Dedifferentiated amniotic fluid mesenchymal stem cell (primary cell): ENCODE measurements around the gene KMO.

Experiments used
- DNase-seq: peaks from one replicate; pipeline ENCODE4 v3.0.0-alpha.2; 2016; ENCODE audit errors: extremely low spot score

The KMO gene

DNA sequence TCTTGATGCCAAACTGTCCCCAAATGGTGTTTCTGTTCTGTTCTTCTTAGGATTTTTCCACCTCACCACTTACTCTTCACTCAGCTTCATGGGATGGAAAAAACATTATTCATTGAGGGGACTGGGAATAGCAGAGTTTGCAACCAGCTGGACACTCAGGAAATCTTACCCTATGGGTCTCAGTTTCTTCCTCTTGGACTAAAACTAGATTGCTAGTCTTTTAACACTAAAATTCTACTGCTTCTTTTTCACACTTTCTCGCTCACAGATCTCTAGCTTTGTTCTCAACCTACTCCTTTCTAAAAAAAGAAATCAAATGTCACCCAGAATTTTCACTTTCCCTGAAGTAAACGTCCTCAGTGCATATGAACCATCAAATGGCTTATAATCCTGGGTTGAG, 4.8 kb downstream of the KMO start:
- DNase-seq, result no peak

DNA sequence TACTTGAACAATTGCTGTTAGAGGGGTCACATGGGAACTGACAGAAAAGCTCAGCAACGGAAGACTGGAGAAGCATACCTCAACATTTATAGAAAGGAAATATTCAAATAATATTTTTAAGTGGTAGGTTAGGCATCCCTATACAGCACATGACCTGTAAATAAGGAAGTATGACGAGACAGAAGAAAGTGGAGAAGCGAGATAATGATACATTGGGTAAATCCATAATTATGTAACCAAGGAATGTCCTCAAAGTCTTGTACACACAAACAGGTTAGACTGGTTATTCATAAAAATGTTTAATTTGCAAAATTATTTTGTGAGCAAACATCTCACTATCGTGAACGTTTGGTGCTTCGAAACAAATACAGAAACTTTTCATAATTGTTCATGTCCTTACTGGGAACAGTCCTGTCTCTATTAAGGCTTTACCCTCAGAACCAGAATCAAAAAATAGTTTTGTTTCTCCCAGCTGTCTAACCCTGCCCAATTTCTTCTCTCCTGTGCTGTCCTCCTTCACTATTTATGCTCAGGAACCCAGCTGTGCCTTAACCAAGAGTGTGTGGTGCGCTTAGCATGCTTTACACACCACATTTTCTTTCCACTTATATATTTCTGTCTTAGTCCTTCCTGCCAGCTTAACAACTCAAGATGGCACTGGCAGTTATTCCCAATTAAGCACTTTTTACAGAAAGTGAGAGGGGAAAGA, 10.2 kb downstream of the KMO start:
- DNase-seq, result no peak

- DNase-seq, result no peak
These were observed 15.8 kb downstream of the KMO start for GRCh38 chr1:241548008-241548407.

DNA sequence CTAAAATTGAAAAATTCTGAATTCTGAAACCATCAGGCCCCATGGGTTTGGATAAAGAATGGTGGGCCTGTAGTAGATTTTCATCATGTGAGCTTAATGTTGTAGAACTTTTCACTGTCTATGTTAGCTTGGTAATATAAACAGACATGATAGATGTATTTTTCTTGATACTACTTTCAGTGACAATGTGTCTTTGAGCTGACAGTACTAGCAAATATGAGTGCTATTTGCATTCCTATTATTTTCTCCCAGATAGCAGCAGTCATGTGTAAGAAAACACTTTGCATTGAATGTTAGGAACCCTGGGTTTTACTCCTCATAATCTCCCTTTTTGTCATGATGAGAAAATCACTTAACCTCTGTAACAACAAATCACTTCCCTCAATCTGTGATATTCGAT, 18.1 kb downstream of the KMO start:
- DNase-seq, result no peak

GRCh38 chr1:241551759-241552638, 19.8 kb downstream of the KMO start:
- DNase-seq, result no peak

DNA sequence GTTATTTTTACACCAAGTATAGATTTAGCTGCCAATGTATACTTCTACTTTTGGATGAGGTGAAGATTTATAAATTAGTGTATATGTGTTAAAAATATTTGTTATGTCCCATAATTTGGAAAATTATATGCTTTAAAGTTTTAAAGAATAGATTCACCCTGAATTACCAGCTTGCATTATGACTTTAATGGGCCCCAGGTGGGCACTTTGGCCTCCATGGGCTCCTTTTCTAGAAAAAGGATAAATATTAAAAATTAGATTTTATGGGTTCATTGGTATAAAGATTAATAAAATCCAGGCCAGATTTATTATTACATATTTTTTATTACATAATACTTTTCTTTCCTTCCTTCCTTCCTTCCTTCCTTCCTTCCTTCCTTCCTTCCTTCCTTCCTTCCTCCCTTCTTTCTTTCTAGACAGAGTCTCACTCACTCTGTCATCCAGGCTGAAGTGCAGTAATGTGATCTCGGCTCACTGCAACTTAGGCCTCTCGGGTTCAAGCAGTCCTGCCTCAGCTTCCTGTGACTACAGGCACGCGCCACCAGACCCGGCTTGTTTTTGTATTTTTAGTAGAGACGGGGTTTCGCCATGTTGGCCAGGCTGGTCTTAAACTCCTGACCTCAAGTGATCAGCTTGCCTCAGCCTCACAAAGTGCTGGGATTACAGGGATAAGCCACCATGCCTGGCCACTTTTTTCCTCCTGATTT, 21.9 kb downstream of the KMO start:
- no peak for DNase-seq

GRCh38 chr1:241555526-241555925, 23.3 kb downstream of the KMO start:
- no peak for DNase-seq

GRCh38 chr1:241557031-241557430, 24.9 kb downstream of the KMO start:
- DNase-seq, result no peak

- DNase-seq, result no peak
These were observed 25.5 kb downstream of the KMO start for GRCh38 chr1:241557551-241558193.

- no peak for DNase-seq
These were observed 28.1 kb downstream of the KMO start for GRCh38 chr1:241560146-241560848.

DNA sequence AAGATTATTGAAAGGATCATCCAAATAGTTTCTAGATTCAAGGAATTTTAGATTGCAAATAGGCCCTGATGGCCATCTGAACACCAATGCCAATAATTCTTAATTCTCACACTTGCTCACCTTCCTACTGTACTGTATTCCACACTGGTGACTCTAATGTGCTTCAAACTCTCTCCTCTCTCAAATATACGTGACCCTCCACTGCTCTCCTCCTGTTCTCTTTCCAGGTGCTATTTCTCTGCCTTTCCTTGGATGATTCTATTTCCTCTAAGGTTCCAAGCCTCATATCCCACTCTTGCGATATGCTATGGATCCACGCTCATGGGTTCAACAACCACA, 28.6 kb downstream of the KMO start:
- DNase-seq, result no peak

- DNase-seq, result no peak
These were observed 37.7 kb downstream of the KMO start for GRCh38 chr1:241569848-241570247.

GRCh38 chr1:241574154-241574553, 42.0 kb downstream of the KMO start:
- no peak for DNase-seq

- no peak for DNase-seq
These were observed 47.3 kb downstream of the KMO start for GRCh38 chr1:241579434-241579833.

DNA sequence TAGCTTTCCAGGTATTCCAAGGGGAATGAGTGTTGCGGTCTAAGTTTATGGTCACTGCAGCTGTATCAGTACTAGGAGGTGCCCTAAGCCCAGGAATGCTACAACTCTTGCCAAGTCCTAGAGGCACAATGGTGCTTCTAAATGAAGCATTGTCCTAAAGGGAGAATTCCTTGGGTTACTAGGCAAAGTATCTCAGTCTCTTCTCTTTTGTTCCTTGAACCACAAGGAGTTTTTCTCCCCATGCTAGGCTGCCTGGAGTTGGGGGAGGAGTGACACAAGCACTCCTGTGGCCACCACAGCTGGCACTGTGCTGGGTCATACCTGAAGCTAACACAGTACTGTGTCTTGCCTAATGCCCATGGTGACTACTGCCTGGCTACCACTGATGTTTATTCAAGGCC, 50.7 kb downstream of the KMO start:
- DNase-seq, result no peak

DNA sequence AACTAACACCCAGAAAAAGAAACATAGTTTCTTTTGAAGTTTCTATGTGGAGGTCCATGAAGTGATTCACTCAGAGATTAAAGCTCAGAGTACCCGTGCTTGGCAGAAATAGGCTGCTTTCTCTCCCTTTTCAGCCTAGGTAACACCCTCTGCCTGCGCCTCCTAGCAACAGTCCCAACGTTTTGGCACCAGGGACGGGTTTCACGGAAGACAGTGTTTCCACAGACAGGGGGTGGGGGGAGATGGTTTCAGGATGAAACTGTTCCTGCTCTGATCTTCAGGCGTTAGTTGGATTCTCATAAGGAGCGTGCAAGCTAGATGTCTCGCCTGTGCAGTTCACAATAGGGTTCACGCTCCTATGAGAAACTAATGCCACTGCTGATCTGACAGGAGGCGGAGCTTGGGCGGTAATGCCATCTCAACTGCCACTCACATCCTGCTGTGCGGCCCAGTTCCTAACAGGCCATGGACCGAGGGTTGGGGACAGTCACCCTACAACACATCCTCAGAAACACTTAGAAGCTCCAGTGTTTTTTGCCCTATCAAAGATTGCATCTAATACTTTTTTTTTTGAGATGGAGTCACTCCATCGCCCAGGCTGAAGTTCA, 54.8 kb downstream of the KMO start:
- DNase-seq, result no peak

DNA sequence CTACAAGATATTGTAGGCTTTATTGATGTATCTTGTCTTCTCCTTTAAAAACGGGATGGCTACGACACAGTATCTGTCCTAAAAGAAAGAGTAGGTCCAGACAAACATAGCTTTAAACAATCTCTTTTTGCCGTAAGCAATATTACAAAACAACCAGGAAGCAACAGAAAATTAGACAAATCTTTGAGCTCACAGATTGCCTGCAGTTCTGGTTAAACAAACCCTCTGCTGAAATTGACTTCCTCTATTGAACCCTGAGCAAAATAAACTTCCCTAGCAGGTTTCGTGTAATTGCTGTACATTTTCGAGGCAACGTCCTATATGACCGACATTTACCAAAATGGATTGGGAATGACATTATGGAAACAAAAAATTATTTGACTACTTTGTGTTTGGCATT, 57.3 kb downstream of the KMO start:
- no peak for DNase-seq

DNA sequence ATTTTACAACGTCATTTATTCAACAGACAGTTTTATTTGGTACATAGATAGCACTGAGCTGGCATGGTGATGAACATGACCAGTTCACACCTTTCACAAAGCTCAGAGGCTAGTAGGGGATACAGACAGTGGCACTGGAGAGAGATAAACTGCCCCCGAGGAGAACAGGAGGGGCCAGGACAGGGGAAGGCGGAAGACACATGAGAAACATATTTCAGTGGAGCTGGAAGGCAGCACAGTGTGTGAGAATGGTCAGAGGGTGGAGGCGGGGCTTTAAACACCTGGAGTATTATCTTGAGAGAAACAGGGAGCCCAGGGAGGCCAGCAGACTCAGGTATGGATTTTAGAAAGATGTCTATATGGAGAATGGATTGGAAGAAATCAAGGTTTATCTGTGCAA, 58.5 kb downstream of the KMO start:
- DNase-seq, result no peak

- DNase-seq, result peak; percentile 72
These were observed 59.1 kb downstream of the KMO start for GRCh38 chr1:241591317-241591716.

DNA sequence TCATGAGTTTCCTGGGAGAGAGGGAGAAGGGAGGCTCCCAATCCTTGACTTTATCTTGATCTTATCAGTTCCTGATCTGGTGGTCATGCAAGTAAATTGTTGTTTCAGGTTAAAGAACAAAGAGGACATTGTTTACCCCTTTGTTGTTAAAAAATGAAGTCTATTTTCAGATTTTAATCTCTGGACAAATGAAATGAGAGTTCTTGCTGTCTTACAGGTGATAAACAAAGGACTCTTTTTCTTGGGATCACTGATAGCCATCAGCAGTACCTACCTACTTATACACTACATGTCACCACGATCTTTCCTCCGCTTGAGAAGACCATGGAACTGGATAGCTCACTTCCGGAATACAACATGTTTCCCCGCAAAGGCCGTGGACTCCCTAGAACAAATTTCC, 59.6 kb downstream of the KMO start:
- no peak for DNase-seq

DNA sequence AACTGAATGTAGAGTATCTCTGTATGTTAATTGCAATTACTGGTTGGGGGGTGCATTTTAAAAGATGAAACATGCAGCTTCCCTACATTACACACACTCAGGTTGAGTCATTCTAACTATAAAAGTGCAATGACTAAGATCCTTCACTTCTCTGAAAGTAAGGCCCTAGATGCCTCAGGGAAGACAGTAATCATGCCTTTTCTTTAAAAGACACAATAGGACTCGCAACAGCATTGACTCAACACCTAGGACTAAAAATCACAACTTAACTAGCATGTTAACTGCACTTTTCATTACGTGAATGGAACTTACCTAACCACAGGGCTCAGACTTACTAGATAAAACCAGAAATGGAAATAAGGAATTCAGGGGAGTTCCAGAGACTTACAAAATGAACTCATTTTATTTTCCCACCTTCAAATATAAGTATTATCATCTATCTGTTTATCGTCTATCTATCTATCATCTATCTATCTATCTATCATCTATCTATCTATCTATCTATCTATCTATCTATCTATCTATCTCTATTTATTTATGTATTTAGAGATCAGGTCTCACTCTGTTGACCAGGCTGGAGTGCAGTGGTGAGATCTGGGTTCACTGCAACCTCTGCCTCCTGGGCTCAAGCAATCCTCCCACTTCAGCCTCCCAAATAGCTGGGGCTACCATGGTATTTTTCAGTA, 60.2 kb downstream of the KMO start:
- DNase-seq, result peak; percentile 26
